Neural progenitor cell (in vitro differentiated cells): Measurements from ENCODE around the gene TYRO3.

Experiments
- CTCF ChIP-seq: fragments of 200-600 bp; sonication (generic); IDR thresholded peaks from 2 replicates; pipeline ENCODE4 v1.5.1; 2017; ENCODE audit warnings: antibody characterized with exemption, mild to moderate bottlenecking
- EZH2phosphoT487 ChIP-seq: fragments of 200-600 bp; sonication (generic); IDR thresholded peaks from 2 replicates; pipeline ENCODE4 v1.6.1; 2017; ENCODE audit warnings: antibody characterized with exemption

DNA sequence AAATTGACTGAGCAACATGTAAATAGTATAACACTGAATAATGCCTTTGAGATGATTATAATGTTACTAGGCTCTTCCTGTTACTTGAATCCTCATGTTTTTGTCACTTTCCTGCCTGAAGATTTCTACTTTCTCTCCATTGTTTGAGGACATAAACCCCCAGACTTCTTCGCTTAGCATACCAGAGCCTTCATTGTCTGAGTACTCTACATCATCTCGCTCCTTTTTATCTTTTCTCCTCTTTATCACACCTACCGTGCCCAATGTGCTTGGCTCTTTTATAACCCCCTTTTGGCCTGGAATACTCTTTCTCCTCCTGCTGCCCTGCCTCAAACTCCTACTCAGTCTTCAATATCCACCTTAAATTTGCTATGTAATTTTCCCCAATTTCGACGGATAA is 70.9 kb downstream of the TYRO3 start:
- TF ChIP-seq EZH2phosphoT487: no peak
- TF ChIP-seq CTCF: no peak
